Spleen (tissue), 7 donors: Measurements from ENCODE around the gene DMRTC1B.
"Not testable (repeated sequence)": the region's sequence is repeated elsewhere in the genome, so short reads cannot be mapped to it uniquely, and the experiment has no call there.

Experiments
- CTCF ChIP-seq, 11 experiments: fragments of 200-600 bp in 7 of 11; fragments of 450-650 bp in 4 of 11; sonication (generic) in 4 of 11; IDR thresholded peaks in 8 of 11; conservative IDR thresholded peaks in 3 of 11; 1 replicate in 7 of 11; 2 replicates in 4 of 11; pipeline versions ENCODE4 v1.4.0 to v1.8.0; 2016 to 2021; ENCODE audit warnings: antibody characterized with exemption in 11 of 11, inconsistent platforms in 4 of 11, mild to moderate bottlenecking in 1 of 11
- POLR2A ChIP-seq, 3 donors: fragments of 450-650 bp; IDR thresholded peaks; one replicate each; pipeline ENCODE4 v1.5.1; 2017; ENCODE audit warnings: antibody characterized with exemption in 3 of 3, mild to moderate bottlenecking in 1 of 3
- donor health status: DM: no; HTN: no; CAD: no; lungs with moderate emphysema.
- donor health status: DM: no; HTN: no; CAD: no.
- donor health status: DM: no; HTN: no; CAD: no.

GRCh38 chrX:72790390-72790789, 13.7 kb downstream of the DMRTC1B start:
- TF ChIP-seq CTCF (IDR thresholded peaks at IDR 0.05 in 8 of 11, conservative IDR thresholded peaks at IDR 0.05 in 3 of 11); POLR2A (IDR thresholded peaks at IDR 0.05): not testable (repeated sequence)
